HCT116 (cell line): ENCODE measurements around the gene GIMAP5. TPM values are rescaled to one million over a fixed set of nuclear protein-coding genes. Genes with fewer than 3 reads are reported as not detected.

Experiments
- ATAC-seq: fragments of 200-7000 bp; cut with Tn5 transposase; 2 replicates; pipeline ENCODE4 v1.9.1; 2020; ENCODE audit warnings: mild to moderate bottlenecking, moderate library complexity
- BruUV-seq: library from RNA; stranded (reverse); fragments of 400-500 nt; replicated peaks from 2 replicates; lab custom pipeline; 2021; lab: Mats Ljungman, UMichigan
- CTCF ChIA-PET: fragments of 300-600 bp; sonication (Branson Sonifier 250); formaldehyde crosslinking; loops from one replicate; lab custom pipeline; 2021; ENCODE audit warnings: antibody characterized with exemption; lab: Charles Lee
- POLR2A ChIA-PET: fragments of 300-600, 350-600 bp; sonication (Branson Sonifier 250); formaldehyde crosslinking; loops from one replicate; lab custom pipeline; 2021; ENCODE audit warnings: antibody characterized with exemption; lab: Charles Lee
- RAD21 ChIA-PET, 2 experiments: fragments of 300-600 bp; sonication (Branson Sonifier 250); formaldehyde crosslinking; loops; one replicate each; lab custom pipeline; 2023; ENCODE audit warnings: low total read pairs in 2 of 2; ENCODE audit not compliant: uncharacterized antibody in 2 of 2, unreplicated experiment in 2 of 2, low non-redundant PET in 1 of 2; lab: Charles Lee
- DNase-seq: peaks from one replicate; pipeline ENCODE4 v3.0.0-alpha.2; 2010; ENCODE audit warnings: low read depth, low spot score
- H2AFZ ChIP-seq: fragments of 200-600 bp; shearing (Covaris generic), sonication (generic); 2 replicates; pipeline ENCODE4 v1.6.1; 2017; ENCODE audit warnings: low read depth, mixed run types, mixed read lengths, antibody characterized with exemption, low read length; ENCODE audit not compliant: poor library complexity, severe bottlenecking
- H3K27ac ChIP-seq: 2 replicates; pipeline ENCODE4 v1.5.1; 2012; ENCODE audit warnings: low read depth, low read length
- H3K27me3 ChIP-seq: fragments of 200-600 bp; sonication (generic); 2 replicates; pipeline ENCODE4 v1.6.1; 2016; ENCODE audit warnings: mixed run types, low read length, mixed read lengths; ENCODE audit not compliant: insufficient read depth
- H3K36me3 ChIP-seq, 2 experiments: fragments of 200-500 bp in 1 of 2; fragments of 200-600 bp in 1 of 2; sonication (Bioruptor generic) in 1 of 2; sonication (generic) in 1 of 2; 2 replicates each; pipeline versions ENCODE4 v1.5.1 to v1.6.1; 2014 to 2016; ENCODE audit warnings: low read length in 2 of 2, inconsistent platforms in 1 of 2, mixed read lengths in 1 of 2, mixed run types in 1 of 2; ENCODE audit not compliant: insufficient read depth in 2 of 2, control insufficient read depth in 1 of 2
- H3K4me1 ChIP-seq, 2 experiments: fragments of 200-600 bp in 1 of 2; sonication (generic) in 1 of 2; 2 replicates each; pipeline versions ENCODE4 v1.5.1 to v1.6.1; 2012 to 2017; ENCODE audit warnings: low read length in 2 of 2, inconsistent platforms in 1 of 2, mild to moderate bottlenecking in 1 of 2, mixed read lengths in 1 of 2, mixed run types in 1 of 2, moderate library complexity in 1 of 2; ENCODE audit not compliant: insufficient read depth in 2 of 2, control insufficient read depth in 1 of 2
- H3K4me2 ChIP-seq: fragments of 200-600 bp; sonication (generic); 2 replicates; pipeline ENCODE4 v1.6.1; 2017; ENCODE audit warnings: mixed run types, low read length, mixed read lengths
- H3K4me3 ChIP-seq, 2 experiments: fragments of 200-600 bp in 1 of 2; sonication (generic) in 1 of 2; replicated peaks in 1 of 2; 2 replicates each; pipeline ENCODE4 v1.5.1; 2011 to 2016; ENCODE audit warnings: low read length in 2 of 2, control low read depth in 1 of 2, low read depth in 1 of 2, mild to moderate bottlenecking in 1 of 2, mixed read lengths in 1 of 2, mixed run types in 1 of 2
- H3K79me2 ChIP-seq: fragments of 200-600 bp; sonication (generic); 2 replicates; pipeline ENCODE4 v1.6.1; 2017; ENCODE audit warnings: mild to moderate bottlenecking, mixed run types, low read length, moderate library complexity, mixed read lengths; ENCODE audit not compliant: insufficient read depth
- H3K9ac ChIP-seq: fragments of 200-600 bp; sonication (generic); 2 replicates; pipeline ENCODE4 v1.6.1; 2016; ENCODE audit warnings: low read length, mixed read lengths
- H3K9me2 ChIP-seq: fragments of 200-600 bp; sonication (generic), shearing (Covaris generic); 2 replicates; pipeline ENCODE4 v1.6.1; 2017; ENCODE audit warnings: mixed run types, mild to moderate bottlenecking, moderate library complexity; ENCODE audit not compliant: insufficient read depth
- H3K9me3 ChIP-seq, 2 experiments: fragments of 200-500 bp in 1 of 2; fragments of 200-600 bp in 1 of 2; sonication (Bioruptor generic) in 1 of 2; sonication (generic) in 1 of 2; 2 replicates each; pipeline ENCODE4 v1.6.1; 2014 to 2017; ENCODE audit warnings: low read length in 2 of 2, mixed read lengths in 2 of 2, inconsistent platforms in 1 of 2, low read depth in 1 of 2, mild to moderate bottlenecking in 1 of 2, mixed run types in 1 of 2, moderate library complexity in 1 of 2; ENCODE audit not compliant: control insufficient read depth in 1 of 2, insufficient read depth in 1 of 2
- H4K20me1 ChIP-seq: fragments of 200-600 bp; sonication (generic), shearing (Covaris generic); 2 replicates; pipeline ENCODE4 v1.6.1; 2017; ENCODE audit warnings: mixed run types, mild to moderate bottlenecking, moderate library complexity; ENCODE audit not compliant: insufficient read depth
- CTCF ChIP-seq, 3 experiments: fragments of 200-600 bp in 1 of 3; sonication (generic) in 1 of 3; IDR thresholded peaks in 2 of 3; conservative IDR thresholded peaks in 1 of 3; 2 replicates each; pipeline ENCODE4 v1.5.1; 2012 to 2017; ENCODE audit warnings: low read depth in 2 of 3, low read length in 2 of 3, antibody characterized with exemption in 1 of 3, borderline replicate concordance in 1 of 3, control low read depth in 1 of 3, mild to moderate bottlenecking in 1 of 3, mixed read lengths in 1 of 3, mixed run types in 1 of 3, moderate library complexity in 1 of 3; ENCODE audit not compliant: insufficient read depth in 1 of 3
- EGR1 ChIP-seq: IDR thresholded peaks from 2 replicates; pipeline ENCODE4 v1.6.1; 2012; ENCODE audit warnings: low read depth
- ELF1 ChIP-seq: IDR thresholded peaks from 2 replicates; pipeline ENCODE4 v1.6.1; 2012; ENCODE audit warnings: low read depth, borderline replicate concordance
- EZH2 ChIP-seq: fragments of 200-600 bp; sonication (generic); IDR thresholded peaks from 2 replicates; pipeline ENCODE4 v1.6.1; 2017; ENCODE audit warnings: antibody characterized with exemption, mixed run types
- JUND ChIP-seq: IDR thresholded peaks from 2 replicates; pipeline ENCODE4 v1.6.1; 2012
- SIN3A ChIP-seq: IDR thresholded peaks from 2 replicates; pipeline ENCODE4 v1.6.1; 2012; ENCODE audit warnings: low read depth
- SRF ChIP-seq: IDR thresholded peaks from 2 replicates; pipeline ENCODE4 v1.6.1; 2012; ENCODE audit warnings: low read depth
- YY1 ChIP-seq: IDR thresholded peaks from 2 replicates; pipeline ENCODE4 v1.6.1; 2011; ENCODE audit warnings: low read length, low read depth, moderate library complexity, mild to moderate bottlenecking; ENCODE audit not compliant: insufficient replicate concordance; ENCODE audit errors: extremely low read depth
- intact Hi-C: fragments of 100-400 bp; cut with micrococcal nuclease; formaldehyde crosslinking; loops from 2 replicates; pipeline ENCODE4 v1.10.0; 2022
- total RNA-seq: library from RNA; stranded (reverse); gene quantifications from one replicate; pipeline ENCODE4 v1.2.1, GENCODE V29; 2021; ENCODE audit not compliant: unreplicated experiment
- TF ChIP-seq, protein P1 (sequence below): IDR thresholded peaks from 2 replicates; pipeline ENCODE4 v1.6.1; 2012; ENCODE audit warnings: low read depth

The GIMAP5 gene
- total RNA-seq, 1 experiment from 2014 or later, result 0.57 TPM

GRCh38 chr7:150742286-150742968 is 5.2 kb downstream of the GIMAP5 start:
- Histone ChIP-seq H2AFZ (no peak overlapping the region), H3K27me3 (peaks cover 53% of the 10 kb centered on the region), H3K4me1 (peaks cover 0 to 10% of the 10 kb centered on the region in 2 experiments; a peak in 3 of 4 replicates), H3K4me2 (no peak overlapping the region), H3K36me3 (no peaks in the 10 kb centered on the region), H3K9me2 (no peaks in the 10 kb centered on the region), H3K27ac (no peak overlapping the region), H3K79me2 (no peaks in the 10 kb centered on the region), H3K4me3 (no peak overlapping the region), H4K20me1 (no peaks in the 10 kb centered on the region), H3K9me3 (no peaks in the 10 kb centered on the region), H3K9ac (no peak overlapping the region)
- ChIA-PET CTCF (no interaction called here), RAD21 (no interaction called here), POLR2A (no interaction called here)
- TF ChIP-seq SIN3A, result no peak
- TF ChIP-seq SRF, result no peak
- TF ChIP-seq, protein P1, sequence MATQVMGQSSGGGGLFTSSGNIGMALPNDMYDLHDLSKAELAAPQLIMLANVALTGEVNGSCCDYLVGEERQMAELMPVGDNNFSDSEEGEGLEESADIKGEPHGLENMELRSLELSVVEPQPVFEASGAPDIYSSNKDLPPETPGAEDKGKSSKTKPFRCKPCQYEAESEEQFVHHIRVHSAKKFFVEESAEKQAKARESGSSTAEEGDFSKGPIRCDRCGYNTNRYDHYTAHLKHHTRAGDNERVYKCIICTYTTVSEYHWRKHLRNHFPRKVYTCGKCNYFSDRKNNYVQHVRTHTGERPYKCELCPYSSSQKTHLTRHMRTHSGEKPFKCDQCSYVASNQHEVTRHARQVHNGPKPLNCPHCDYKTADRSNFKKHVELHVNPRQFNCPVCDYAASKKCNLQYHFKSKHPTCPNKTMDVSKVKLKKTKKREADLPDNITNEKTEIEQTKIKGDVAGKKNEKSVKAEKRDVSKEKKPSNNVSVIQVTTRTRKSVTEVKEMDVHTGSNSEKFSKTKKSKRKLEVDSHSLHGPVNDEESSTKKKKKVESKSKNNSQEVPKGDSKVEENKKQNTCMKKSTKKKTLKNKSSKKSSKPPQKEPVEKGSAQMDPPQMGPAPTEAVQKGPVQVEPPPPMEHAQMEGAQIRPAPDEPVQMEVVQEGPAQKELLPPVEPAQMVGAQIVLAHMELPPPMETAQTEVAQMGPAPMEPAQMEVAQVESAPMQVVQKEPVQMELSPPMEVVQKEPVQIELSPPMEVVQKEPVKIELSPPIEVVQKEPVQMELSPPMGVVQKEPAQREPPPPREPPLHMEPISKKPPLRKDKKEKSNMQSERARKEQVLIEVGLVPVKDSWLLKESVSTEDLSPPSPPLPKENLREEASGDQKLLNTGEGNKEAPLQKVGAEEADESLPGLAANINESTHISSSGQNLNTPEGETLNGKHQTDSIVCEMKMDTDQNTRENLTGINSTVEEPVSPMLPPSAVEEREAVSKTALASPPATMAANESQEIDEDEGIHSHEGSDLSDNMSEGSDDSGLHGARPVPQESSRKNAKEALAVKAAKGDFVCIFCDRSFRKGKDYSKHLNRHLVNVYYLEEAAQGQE, result no peak
- no peak for TF ChIP-seq CTCF (IDR thresholded peaks at IDR 0.05 in 2 of 3, conservative IDR thresholded peaks at IDR 0.05 in 1 of 3; ENCODE audit: borderline replicate concordance in 1 of 3, insufficient read depth in 1 of 3, low read depth in 2 of 3, low read length in 2 of 3)
- TF ChIP-seq JUND, result no peak
- TF ChIP-seq EGR1, result no peak
- no peak for TF ChIP-seq YY1
- no peak for TF ChIP-seq ELF1
- no peak for TF ChIP-seq EZH2
- intact Hi-C loops, result no loop called here
- no peak for ATAC-seq
- no peak for DNase-seq
- no TSS peak for BruUV-seq
